GM10847 (cell line): Measurements from ENCODE around the gene VEGFA.

Source experiments
- POLR2A ChIP-seq: IDR thresholded peaks from 2 replicates; pipeline ENCODE4 v1.6.1; 2011; ENCODE audit not compliant: insufficient read length; ENCODE audit errors: extremely low read depth

The VEGFA gene

GRCh38 chr6:43823879-43824702 lies 54.1 kb downstream of the VEGFA start:
- no peak for TF ChIP-seq POLR2A

GRCh38 chr6:43824703-43825064 lies 54.7 kb downstream of the VEGFA start:
- no peak for TF ChIP-seq POLR2A

DNA sequence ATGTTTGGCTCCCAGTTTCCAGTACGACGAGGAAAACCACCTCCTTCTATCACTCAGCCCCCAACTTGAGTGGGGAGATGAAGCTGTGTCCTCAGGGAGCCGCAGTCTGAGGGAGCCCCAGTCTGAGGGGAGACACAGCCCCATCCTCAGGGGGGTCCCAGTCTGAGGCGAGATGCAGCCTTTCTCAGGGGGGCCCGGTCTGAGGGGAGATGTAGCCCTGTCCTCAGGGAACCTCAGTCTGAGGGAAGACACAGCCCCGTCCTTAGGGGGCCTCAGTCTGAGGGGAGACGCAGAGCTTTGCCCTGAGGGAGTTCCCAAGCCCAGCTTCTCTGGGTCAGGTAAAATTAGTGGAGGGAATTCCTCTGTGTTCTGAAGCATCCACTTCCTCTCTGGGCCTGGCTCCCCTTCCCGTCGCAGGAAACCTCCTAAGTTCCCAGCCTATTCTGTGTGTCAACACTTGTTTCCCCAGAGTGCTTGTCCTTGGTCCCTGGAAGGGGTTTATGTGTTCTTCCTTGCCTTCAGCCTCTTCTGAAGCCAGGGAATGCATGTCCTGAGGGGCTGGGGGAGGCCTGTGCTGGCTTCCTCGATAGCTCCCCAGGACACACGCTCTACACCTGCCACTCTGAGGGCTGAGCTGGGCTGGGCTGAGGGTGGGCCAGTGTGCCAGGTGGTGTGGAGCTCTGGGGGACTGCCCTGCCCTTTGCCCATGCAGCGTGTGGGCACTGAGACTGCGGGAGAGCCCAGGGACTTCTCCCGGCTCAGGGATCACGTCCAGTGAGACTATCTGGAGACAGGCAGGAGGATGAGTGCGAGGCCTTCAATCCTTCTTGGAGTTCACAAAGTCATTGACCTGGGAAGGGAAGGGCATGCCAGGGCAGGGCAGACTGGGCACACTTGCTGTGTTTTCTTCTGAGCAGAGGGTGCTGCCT lies 55.4 kb downstream of the VEGFA start:
- TF ChIP-seq POLR2A: no peak

- no peak for TF ChIP-seq POLR2A
Measured at GRCh38 chr6:43826730-43827129, 56.7 kb downstream of the VEGFA start.

DNA sequence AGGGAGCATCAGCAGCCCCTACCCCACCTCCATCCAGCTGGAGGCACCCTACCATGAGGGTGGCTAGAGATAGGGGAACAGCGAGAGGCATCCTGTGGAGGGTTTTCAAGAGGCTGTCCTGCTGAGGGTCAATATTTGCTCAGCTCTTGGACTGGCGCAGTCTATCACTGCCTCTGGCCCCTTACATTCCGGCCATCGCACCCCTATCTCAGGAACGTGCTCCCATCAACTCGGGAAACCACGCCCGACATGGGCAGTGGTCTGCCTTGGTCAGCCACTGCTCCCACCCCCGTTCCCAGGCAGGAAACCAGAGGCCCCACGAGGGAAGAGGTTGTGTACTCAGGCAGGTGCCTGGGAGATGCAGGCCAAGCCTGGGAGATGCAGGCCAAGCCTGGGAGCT lies 57.9 kb downstream of the VEGFA start:
- no peak for TF ChIP-seq POLR2A

DNA sequence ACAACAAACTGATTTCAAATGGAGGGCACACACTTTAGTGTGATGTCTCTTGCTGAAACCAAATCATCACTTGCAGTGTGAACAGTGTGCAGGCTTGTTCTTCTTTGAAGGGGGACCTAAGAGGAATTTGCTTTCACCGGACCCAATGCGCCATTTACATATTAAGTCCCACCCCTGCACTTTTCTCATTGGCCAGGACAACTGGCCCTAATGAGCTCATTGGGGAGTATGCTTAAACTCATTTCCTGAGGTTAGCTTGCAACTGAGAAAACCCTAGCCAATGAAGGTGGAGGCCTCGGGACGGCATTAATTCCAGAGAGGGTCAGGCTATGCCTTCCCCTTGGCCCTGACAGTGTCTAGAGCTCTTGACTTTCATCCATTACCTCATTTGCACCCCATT lies 58.7 kb downstream of the VEGFA start:
- no peak for TF ChIP-seq POLR2A

DNA sequence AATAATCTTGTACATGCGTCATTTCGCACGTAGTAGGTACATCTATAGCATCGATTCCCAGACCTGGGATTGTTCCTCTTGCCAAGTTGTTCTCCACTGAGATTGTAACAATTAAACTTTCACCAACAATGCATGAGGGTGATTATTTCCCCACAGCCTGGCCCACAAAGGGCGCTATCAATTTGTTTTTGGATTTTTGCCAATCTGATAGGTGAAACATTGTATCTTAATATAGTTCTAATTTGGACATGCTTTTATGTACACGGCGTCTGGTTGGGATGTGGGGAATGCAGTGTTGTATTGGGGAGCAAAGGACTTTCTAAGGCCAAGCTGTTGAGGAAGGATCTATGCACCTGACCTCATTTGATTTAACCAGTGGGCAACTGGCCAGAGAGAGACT lies 59.5 kb downstream of the VEGFA start:
- no peak for TF ChIP-seq POLR2A

DNA sequence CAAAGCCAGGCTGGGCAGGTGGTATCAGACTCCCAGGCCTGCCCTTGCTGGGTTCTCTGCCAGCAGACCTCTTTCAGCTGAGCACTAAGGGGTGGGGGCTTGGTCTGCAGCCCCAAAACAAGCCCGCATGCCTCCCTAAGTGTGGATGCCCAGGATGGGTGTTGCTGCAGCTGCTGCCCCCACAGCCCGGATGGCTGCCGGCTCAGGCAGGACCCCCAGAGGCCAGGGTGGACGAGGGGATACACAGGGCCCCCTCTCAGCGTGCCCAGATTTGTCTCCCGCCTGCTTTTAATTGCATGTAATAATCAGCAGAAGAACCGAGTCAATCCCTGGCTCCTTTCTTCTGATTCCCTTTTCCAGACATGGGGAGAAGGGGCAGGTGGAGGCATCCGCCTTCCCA lies 60.8 kb downstream of the VEGFA start:
- no peak for TF ChIP-seq POLR2A

- no peak for TF ChIP-seq POLR2A
Measured at GRCh38 chr6:43831191-43831590, 61.2 kb downstream of the VEGFA start.

GRCh38 chr6:43833223-43833995 lies 63.4 kb downstream of the VEGFA start:
- no peak for TF ChIP-seq POLR2A

GRCh38 chr6:43833996-43834390 lies 64.0 kb downstream of the VEGFA start:
- TF ChIP-seq POLR2A: no peak

- TF ChIP-seq POLR2A: no peak
Measured at GRCh38 chr6:43834528-43835155, 64.6 kb downstream of the VEGFA start.

DNA sequence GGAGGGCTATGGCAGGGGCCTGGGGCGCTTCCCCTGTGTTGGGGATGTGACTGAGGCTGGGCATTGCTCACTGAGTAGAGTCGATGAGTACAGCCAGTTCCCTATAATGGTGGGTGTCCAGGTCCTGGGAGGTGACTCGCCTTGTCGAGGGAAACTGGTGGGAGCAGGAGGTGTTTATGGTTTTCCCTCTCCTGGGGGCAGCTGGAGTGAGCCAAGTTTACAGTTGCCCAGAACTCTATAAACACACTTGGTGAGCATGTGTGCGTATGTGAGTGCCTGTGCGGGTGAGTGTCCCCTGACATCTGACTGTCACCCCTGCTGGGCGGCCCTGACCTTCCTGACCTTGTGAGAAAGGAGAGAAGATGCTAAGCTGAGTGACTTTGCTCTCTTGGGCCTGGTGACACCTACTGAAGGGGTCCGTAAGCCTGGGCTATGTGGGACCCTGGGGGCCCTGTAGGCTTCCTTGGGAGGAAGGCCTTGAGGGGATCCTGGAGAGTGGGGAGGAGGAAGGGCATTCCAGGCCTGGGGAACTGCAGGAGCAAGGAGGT lies 65.9 kb downstream of the VEGFA start:
- TF ChIP-seq POLR2A: no peak
